ENCODE results near the gene WDR70. TPM values are rescaled to one million over a fixed set of nuclear protein-coding genes. Genes with fewer than 3 reads are reported as not detected.
"Not testable (repeated sequence)": the region's sequence is repeated elsewhere in the genome, so short reads cannot be mapped to it uniquely, and the experiment has no call there.

The WDR70 gene
- total RNA-seq, 1 donor from 2014 or later: 23.6 TPM

DNA sequence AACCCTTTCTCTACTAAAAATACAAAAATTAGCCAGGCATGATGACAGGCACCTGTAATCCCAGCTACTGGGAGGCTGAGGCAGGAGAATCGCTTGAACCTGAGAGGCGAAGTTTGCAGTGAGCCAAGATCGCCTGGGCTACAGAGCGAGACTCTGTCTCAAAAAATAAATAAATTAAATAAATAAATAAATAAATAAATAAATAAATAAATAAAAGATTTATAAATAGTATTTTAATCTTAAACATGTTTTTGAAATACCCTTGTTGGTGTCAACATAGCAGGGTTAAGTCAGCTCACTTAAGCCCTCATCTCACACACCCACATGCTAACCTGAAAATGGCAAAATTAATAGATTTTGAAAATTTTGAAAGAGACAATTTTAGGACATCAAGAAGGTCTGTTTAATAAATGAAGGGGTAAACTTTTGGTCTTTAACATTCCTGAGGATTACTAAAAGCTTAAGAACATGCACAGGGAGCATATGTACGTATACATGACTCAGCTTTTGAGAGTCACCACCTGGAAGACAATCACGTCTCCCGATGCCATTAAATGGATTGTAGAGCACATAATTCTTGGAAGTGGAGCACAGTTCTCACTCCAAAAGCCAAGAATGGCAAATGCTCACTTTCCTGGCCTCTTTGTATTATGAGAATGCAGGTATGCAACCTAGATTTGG lies 258.2 kb downstream of the WDR70 start:
- DNase-seq (ENCODE audit: low spot score): no peak
- no peak overlapping the region for H3K27ac Mint-ChIP-seq (ENCODE audit: unreplicated experiment)
- TF ChIP-seq, protein P1, sequence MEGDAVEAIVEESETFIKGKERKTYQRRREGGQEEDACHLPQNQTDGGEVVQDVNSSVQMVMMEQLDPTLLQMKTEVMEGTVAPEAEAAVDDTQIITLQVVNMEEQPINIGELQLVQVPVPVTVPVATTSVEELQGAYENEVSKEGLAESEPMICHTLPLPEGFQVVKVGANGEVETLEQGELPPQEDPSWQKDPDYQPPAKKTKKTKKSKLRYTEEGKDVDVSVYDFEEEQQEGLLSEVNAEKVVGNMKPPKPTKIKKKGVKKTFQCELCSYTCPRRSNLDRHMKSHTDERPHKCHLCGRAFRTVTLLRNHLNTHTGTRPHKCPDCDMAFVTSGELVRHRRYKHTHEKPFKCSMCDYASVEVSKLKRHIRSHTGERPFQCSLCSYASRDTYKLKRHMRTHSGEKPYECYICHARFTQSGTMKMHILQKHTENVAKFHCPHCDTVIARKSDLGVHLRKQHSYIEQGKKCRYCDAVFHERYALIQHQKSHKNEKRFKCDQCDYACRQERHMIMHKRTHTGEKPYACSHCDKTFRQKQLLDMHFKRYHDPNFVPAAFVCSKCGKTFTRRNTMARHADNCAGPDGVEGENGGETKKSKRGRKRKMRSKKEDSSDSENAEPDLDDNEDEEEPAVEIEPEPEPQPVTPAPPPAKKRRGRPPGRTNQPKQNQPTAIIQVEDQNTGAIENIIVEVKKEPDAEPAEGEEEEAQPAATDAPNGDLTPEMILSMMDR (IDR thresholded peaks at IDR 0.05): no peak
- no peak overlapping the region for H3K4me3 Mint-ChIP-seq (ENCODE audit: unreplicated experiment)
- no peaks in the 10 kb centered on the region for H3K9me3 Mint-ChIP-seq (ENCODE audit: low read depth)
- H3K4me1 Mint-ChIP-seq (ENCODE audit: low read depth): peaks cover 34% of the 10 kb centered on the region
- no peaks in the 10 kb centered on the region for H3K36me3 Mint-ChIP-seq (ENCODE audit: low read depth)
- no peaks in the 10 kb centered on the region for H3K27me3 Mint-ChIP-seq (ENCODE audit: low read depth)

DNA sequence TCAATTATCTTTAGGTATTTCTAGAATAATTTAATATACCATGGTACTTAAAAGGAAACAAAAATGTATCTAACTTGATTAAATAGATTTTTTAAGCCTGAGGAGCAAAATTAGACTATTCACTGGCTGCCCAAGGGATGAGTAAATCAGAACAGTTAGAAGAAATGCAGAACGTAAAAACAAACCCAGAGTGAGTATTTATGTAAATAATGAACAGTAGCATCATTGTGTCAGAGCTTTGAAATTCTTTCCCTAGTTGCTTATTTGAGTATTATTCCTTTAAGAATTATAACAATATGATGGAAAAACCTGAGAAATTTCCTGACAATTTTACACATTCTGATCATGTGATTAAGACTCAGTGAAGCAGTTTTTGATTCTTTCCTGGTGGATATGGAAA lies 259.8 kb downstream of the WDR70 start:
- H3K27me3 Mint-ChIP-seq (ENCODE audit: low read depth): no peaks in the 10 kb centered on the region
- DNase-seq (ENCODE audit: low spot score): no peak
- no peak overlapping the region for H3K4me3 Mint-ChIP-seq (ENCODE audit: unreplicated experiment)
- H3K9me3 Mint-ChIP-seq (ENCODE audit: low read depth): no peaks in the 10 kb centered on the region
- H3K36me3 Mint-ChIP-seq (ENCODE audit: low read depth): no peaks in the 10 kb centered on the region
- TF ChIP-seq, protein P1 (IDR thresholded peaks at IDR 0.05): no peak
- H3K4me1 Mint-ChIP-seq (ENCODE audit: low read depth): peaks cover 36% of the 10 kb centered on the region
- no peak overlapping the region for H3K27ac Mint-ChIP-seq (ENCODE audit: unreplicated experiment)

DNA sequence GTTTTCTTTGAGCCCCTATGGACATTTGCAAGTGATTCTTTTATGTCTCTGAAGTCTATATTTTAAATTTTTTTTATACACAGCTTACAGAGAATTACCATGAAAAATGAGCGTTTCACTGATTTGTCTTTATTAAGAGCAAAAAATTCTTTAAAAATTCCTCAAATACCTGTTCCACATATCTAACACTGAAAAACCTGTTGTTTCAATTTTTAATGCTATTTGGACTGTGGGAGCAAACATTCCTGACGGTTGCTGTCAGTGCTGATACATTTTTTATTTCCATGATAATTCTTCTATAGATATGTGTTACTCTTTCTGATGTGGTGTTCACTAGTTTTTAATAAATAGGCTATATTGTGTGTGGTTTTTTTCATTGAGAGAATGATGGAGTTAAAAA lies 261.0 kb downstream of the WDR70 start:
- peaks cover 7% of the 10 kb centered on the region for H3K36me3 Mint-ChIP-seq (ENCODE audit: low read depth)
- no peak for DNase-seq (ENCODE audit: low spot score)
- H3K4me1 Mint-ChIP-seq (ENCODE audit: low read depth): peaks cover 36% of the 10 kb centered on the region
- peaks cover 10% of the 10 kb centered on the region for H3K9me3 Mint-ChIP-seq (ENCODE audit: low read depth)
- no peak overlapping the region for H3K4me3 Mint-ChIP-seq (ENCODE audit: unreplicated experiment)
- H3K27me3 Mint-ChIP-seq (ENCODE audit: low read depth): no peaks in the 10 kb centered on the region
- H3K27ac Mint-ChIP-seq (ENCODE audit: unreplicated experiment): no peak overlapping the region
- TF ChIP-seq, protein P1 (IDR thresholded peaks at IDR 0.05): no peak

DNA sequence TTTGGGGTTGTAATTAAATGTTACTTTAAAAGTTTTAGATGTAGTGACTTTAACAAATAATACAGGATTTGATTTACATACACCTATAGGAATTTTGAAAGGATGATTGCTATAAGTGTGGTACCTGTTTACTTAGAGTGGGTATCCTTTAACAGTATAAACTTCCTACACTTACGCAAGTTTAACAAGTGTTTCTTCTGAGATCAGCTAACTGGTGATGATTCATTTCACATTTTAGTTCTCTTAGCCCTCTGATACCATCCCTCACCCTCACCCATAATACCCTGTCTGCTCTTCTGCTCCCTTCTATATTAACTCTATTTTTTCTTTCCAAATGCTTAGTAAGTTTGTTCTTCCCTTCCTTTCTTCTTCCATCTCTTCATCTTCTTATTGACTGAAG lies 262.8 kb downstream of the WDR70 start:
- no peak overlapping the region for H3K27ac Mint-ChIP-seq (ENCODE audit: unreplicated experiment)

DNA sequence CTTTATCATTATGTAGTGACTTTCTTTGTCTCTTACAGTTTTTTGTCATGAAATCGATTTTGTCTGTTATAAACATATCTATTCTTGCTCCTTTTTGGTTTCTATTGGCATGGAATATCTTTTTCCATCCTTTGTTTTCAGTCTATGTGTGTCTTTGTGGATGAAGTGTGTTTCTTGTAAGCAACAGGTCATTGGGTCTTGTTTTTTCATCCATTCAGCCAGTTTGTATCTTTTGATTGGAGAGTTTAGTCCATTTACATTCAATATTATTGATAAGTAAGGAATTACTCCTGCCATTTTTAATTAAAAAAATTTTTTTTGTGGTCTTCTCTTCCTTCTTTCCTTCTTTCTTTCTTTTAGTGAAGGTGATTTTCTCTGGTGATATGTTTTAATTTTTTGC lies 266.6 kb downstream of the WDR70 start:
- Mint-ChIP-seq H3K27me3 (ENCODE audit: low read depth) (no peaks in the 10 kb centered on the region), H3K4me1 (ENCODE audit: low read depth) (peaks cover 12% of the 10 kb centered on the region), H3K9me3 (ENCODE audit: low read depth) (peaks cover 28% of the 10 kb centered on the region), H3K27ac (ENCODE audit: unreplicated experiment) (no peak overlapping the region), H3K36me3 (ENCODE audit: low read depth) (peaks cover 12% of the 10 kb centered on the region), H3K4me3 (ENCODE audit: unreplicated experiment) (no peak overlapping the region)
- TF ChIP-seq, protein P1 (IDR thresholded peaks at IDR 0.05): no peak
- no peak for DNase-seq (ENCODE audit: low spot score)

More for the DNA sequence above, 262.8 kb downstream of the WDR70 start:
- Mint-ChIP-seq H3K4me3 (ENCODE audit: unreplicated experiment) (no peak overlapping the region), H3K9me3 (ENCODE audit: low read depth) (peaks cover 21% of the 10 kb centered on the region), H3K36me3 (ENCODE audit: low read depth) (peaks cover 12% of the 10 kb centered on the region), H3K4me1 (ENCODE audit: low read depth) (peaks cover 36% of the 10 kb centered on the region), H3K27me3 (ENCODE audit: low read depth) (no peaks in the 10 kb centered on the region)
- TF ChIP-seq, protein P1 (IDR thresholded peaks at IDR 0.05): no peak
- DNase-seq (ENCODE audit: low spot score): no peak

DNA sequence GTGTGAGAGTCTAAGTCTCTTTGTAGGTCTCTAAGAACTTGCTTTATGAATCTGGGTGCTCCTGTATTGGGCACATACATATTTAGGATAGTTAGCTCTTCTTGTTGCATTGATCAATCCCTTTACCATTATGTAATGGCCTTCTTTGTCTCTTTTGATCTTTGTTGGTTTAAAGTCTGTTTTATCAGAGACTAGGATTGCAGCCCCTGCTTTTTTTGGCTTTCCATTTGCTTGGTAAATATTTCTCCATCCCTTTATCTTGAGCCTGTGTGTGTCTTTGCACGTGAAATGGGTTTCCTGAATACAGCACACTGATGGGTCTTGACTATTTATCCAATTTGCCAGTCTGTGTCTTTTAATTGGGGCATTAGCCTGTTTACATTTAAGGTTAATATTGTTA lies 275.4 kb downstream of the WDR70 start:
- Mint-ChIP-seq H3K36me3 (ENCODE audit: low read depth) (peaks cover 13% of the 10 kb centered on the region), H3K9me3 (ENCODE audit: low read depth) (peaks cover 34% of the 10 kb centered on the region), H3K4me1 (ENCODE audit: low read depth) (peaks cover 11% of the 10 kb centered on the region)
- H3K4me3 Mint-ChIP-seq (ENCODE audit: unreplicated experiment); H3K27me3 Mint-ChIP-seq (ENCODE audit: low read depth); DNase-seq (ENCODE audit: low spot score); H3K27ac Mint-ChIP-seq (ENCODE audit: unreplicated experiment): not testable (repeated sequence)
